Right lobe of liver (tissue), 6 donors: ENCODE results near the gene MRPL2. TPM values are rescaled to one million over a fixed set of nuclear protein-coding genes. Genes with fewer than 3 reads are reported as not detected.

Source experiments
- ATAC-seq, 4 donors: fragments of 200-7000 bp; cut with Tn5 transposase; one replicate each; pipeline ENCODE4 v1.9.1; 2020; ENCODE audit warnings: mild to moderate bottlenecking in 4 of 4, moderate library complexity in 4 of 4
- DNase-seq, 3 donors: peaks; one replicate each; pipeline ENCODE4 v3.0.0-alpha.2; 2020
- H3K27ac ChIP-seq, 3 donors: fragments of 200-600 bp; one replicate each; pipeline ENCODE4 v1.8.0; 2022
- H3K27me3 ChIP-seq, 2 donors: fragments of 200-600 bp; one replicate each; pipeline ENCODE4 v1.8.0; 2022
- H3K36me3 ChIP-seq, 4 donors: fragments of 200-600 bp; sonication (generic) in 1 of 4; one replicate each; pipeline versions ENCODE4 v1.5.1 to v1.8.0; 2017 to 2022; ENCODE audit warnings: control low read depth in 1 of 4
- H3K4me1 ChIP-seq, 4 donors: fragments of 200-600 bp; sonication (generic) in 1 of 4; one replicate each; pipeline versions ENCODE4 v1.5.1 to v1.8.0; 2017 to 2022; ENCODE audit warnings: control low read depth in 1 of 4
- H3K4me3 ChIP-seq, 3 donors: fragments of 200-600 bp; one replicate each; pipeline ENCODE4 v1.8.0; 2022
- H3K9me3 ChIP-seq, 4 donors: fragments of 200-600 bp; sonication (generic) in 1 of 4; one replicate each; pipeline versions ENCODE4 v1.5.1 to v1.8.0; 2017 to 2022; ENCODE audit warnings: control low read depth in 1 of 4
- POLR2A ChIP-seq: fragments of 450-650 bp; IDR thresholded peaks from one replicate; pipeline ENCODE4 v1.6.1; 2017; ENCODE audit warnings: antibody characterized with exemption, mild to moderate bottlenecking
- WGBS: methylation state at CpG from one replicate; pipeline ENCODE4 v1.1.6; 2018; ENCODE audit warnings: low coverage, low lambda C conversion rate; ENCODE audit not compliant: insufficient coverage; ENCODE audit errors: missing lambda C conversion rate; 5-methylcytosine and 5-hydroxymethylcytosine counted together
- intact Hi-C, 2 donors: fragments of 100-400 bp; cut with DNase I; formaldehyde crosslinking; loops; one replicate each; pipeline versions ENCODE4 v1.11.2 to v1.14.1; 2022
- total RNA-seq, 6 experiments: library from RNA; depleted of rRNA in 2 of 6; stranded (reverse); fragments of >200 nt in 2 of 6; fragmentation: NEBNext Ultra II Directional in 3 of 6; extraction: Animal tissue kit (Norgen Biotek cat#: 25700) in 3 of 6; gene quantifications; one replicate each; pipeline versions ENCODE4 v1.1.0 to v1.2.4, GENCODE V29; 2016 to 2023
- TF ChIP-seq, protein P1 (sequence below), 4 donors: fragments of 200-600 bp in 3 of 4; fragments of 450-650 bp in 1 of 4; IDR thresholded peaks; one replicate each; pipeline versions ENCODE4 v1.5.1 to v1.8.0; 2016 to 2022; ENCODE audit warnings: antibody characterized with exemption in 4 of 4, mild to moderate bottlenecking in 2 of 4
- donor health status: DM: no; HTN: yes; CAD: no.
- donor health status: DM: no; HTN: no; CAD: no.
- donor health status: DM: no; HTN: no; CAD: no.
- donor health status: DM: no; HTN: yes; CAD: no.
- donor health status: DM: no; HTN: yes; CAD: no.

Gene MRPL2
- total RNA-seq, 6 experiments from 2014 or later: 41.6 to 63.1 (median 60.4) TPM

DNA sequence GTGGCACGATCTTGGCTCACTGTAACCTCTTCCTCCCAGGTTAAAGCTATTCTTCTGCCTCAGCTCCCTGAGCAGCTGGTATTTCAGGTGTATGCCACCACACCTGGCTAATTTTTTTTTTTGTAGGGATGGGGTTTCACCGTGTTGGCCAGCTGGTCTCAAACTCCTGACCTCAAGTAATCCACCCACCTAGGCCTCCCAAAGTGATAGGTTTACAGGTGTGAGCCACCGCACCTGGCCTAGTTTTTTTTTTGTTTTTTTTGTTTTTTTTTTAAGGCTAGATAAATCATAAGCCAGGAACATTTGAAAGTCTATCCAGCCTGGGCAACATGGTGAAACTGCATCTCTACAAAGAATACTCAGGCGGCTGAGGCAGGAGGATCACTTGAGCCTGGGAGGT lies 26.9 kb downstream of the MRPL2 start:
- H3K27ac ChIP-seq: no peak overlapping the region
- H3K4me3 ChIP-seq: no peak overlapping the region
- H3K27me3 ChIP-seq: no peaks in the 10 kb centered on the region
- intact Hi-C loops: no loop called here
- no peaks in the 10 kb centered on the region for H3K9me3 ChIP-seq
- peaks cover 0 to 11% (median 0%) of the 10 kb centered on the region in 4 donors for H3K4me1 ChIP-seq
- peaks cover 0 to 46% (median 14%) of the 10 kb centered on the region in 4 donors for H3K36me3 ChIP-seq
- DNase-seq: no peak
- no peak for ATAC-seq
- TF ChIP-seq, protein P1, sequence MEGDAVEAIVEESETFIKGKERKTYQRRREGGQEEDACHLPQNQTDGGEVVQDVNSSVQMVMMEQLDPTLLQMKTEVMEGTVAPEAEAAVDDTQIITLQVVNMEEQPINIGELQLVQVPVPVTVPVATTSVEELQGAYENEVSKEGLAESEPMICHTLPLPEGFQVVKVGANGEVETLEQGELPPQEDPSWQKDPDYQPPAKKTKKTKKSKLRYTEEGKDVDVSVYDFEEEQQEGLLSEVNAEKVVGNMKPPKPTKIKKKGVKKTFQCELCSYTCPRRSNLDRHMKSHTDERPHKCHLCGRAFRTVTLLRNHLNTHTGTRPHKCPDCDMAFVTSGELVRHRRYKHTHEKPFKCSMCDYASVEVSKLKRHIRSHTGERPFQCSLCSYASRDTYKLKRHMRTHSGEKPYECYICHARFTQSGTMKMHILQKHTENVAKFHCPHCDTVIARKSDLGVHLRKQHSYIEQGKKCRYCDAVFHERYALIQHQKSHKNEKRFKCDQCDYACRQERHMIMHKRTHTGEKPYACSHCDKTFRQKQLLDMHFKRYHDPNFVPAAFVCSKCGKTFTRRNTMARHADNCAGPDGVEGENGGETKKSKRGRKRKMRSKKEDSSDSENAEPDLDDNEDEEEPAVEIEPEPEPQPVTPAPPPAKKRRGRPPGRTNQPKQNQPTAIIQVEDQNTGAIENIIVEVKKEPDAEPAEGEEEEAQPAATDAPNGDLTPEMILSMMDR (IDR thresholded peaks at IDR 0.05): no peak
- WGBS: 90% methylated on average over 2 of the region's 4 CpGs

DNA sequence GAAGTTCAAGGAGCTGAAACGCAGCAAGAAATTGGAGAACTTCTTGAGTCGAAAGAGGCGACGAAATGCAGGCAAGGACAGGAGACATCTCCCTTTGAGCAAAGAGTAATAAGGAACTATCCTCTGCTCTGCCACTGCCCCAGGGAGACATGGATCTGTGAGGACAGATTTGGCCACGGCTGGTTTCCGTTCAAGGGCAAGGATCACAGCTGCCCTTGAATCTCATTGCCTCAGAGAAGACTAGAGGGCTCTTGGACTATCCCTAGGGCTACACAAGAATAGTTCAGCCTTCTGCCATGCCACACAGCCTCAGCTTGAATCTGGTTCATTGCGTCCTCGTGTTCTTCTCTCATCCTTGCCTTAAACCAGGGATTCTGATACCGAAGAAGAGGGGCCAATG lies 30.1 kb downstream of the MRPL2 start:
- WGBS: 92% methylated on average over 5 of the region's 9 CpGs
- Histone ChIP-seq H3K9me3 (no peaks in the 10 kb centered on the region), H3K27me3 (no peaks in the 10 kb centered on the region), H3K4me3 (no peak overlapping the region), H3K4me1 (no peaks in the 10 kb centered on the region), H3K27ac (no peak overlapping the region), H3K36me3 (peaks cover 0 to 73% (median 28%) of the 10 kb centered on the region in 4 donors)
- intact Hi-C loops: no loop called here
- TF ChIP-seq, protein P1 (IDR thresholded peaks at IDR 0.05): no peak
- no peak for TF ChIP-seq POLR2A
- DNase-seq: no peak
- no peak for ATAC-seq

DNA sequence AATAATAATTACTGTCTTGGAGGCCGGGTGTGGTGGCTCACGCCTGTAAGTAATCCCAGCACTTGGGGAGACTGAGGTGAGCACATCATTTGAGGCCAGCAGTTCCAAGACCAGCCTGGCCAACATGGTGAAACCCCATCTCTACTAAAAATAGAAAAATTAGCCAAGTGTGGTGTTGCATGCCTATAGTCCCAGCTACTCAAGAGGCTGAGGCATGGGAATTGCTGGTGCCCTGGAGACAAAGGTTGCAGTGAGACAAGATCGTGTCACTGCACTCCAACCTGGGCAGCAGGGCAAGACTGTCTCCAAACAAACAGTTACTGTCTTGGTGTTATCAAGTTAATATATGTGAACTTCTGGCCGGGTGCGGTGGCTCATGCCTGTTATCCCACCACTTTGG lies 32.9 kb downstream of the MRPL2 start:
- ATAC-seq: no peak
- Histone ChIP-seq H3K4me1 (peaks cover 0 to 4% (median 0%) of the 10 kb centered on the region in 4 donors), H3K27ac (no peak overlapping the region), H3K9me3 (no peaks in the 10 kb centered on the region), H3K27me3 (no peaks in the 10 kb centered on the region), H3K4me3 (no peak overlapping the region), H3K36me3 (peaks cover 0 to 63% (median 28%) of the 10 kb centered on the region in 4 donors)
- 98% methylated on average over 5 of the region's 5 CpGs for WGBS
- no peak for DNase-seq
- TF ChIP-seq, protein P1 (IDR thresholded peaks at IDR 0.05): no peak
- TF ChIP-seq POLR2A: no peak
- intact Hi-C loops: no loop called here

DNA sequence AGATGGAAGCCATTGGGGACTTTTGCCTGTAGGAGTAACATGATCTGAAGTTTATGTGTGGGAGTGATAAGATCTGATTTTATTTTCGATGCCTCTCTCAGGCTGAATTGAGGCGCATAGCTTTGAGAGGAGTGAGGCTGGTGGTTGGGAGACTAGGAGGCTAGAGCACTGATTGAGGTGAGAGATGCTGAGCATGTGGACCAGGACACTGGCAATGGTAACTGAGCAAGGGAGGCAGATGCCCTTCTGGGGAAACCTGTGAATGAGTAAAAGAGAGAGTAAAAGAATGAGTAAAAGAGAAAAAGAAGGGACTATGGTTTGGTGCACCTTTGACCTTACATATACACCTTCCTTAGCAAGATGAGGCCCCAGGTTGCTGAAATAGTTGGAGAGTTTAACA lies 34.8 kb downstream of the MRPL2 start:
- H3K4me1 ChIP-seq: peaks cover 0 to 8% (median 2%) of the 10 kb centered on the region in 4 donors
- H3K27me3 ChIP-seq: no peaks in the 10 kb centered on the region
- H3K36me3 ChIP-seq: peaks cover 0 to 48% (median 25%) of the 10 kb centered on the region in 4 donors
- no peak for TF ChIP-seq POLR2A
- TF ChIP-seq, protein P1 (IDR thresholded peaks at IDR 0.05): no peak
- ATAC-seq (no peak), DNase-seq (no peak)
- WGBS: 80% methylated on average over 2 of the region's 2 CpGs
- intact Hi-C loops: no loop called here
- H3K4me3 ChIP-seq: no peak overlapping the region
- no peaks in the 10 kb centered on the region for H3K9me3 ChIP-seq
- no peak overlapping the region for H3K27ac ChIP-seq
